HG03571 (cell line): ENCODE results near the gene SF3B1.
"Not testable (repeated sequence)": the region's sequence is repeated elsewhere in the genome, so short reads cannot be mapped to it uniquely, and the experiment has no call there.

ENCODE experiments used
- ATAC-seq: cut with Tn5 transposase; IDR thresholded peaks from one replicate; pipeline ENCODE4 v1.9.1; 2021; ENCODE audit not compliant: unreplicated experiment

Gene SF3B1

DNA sequence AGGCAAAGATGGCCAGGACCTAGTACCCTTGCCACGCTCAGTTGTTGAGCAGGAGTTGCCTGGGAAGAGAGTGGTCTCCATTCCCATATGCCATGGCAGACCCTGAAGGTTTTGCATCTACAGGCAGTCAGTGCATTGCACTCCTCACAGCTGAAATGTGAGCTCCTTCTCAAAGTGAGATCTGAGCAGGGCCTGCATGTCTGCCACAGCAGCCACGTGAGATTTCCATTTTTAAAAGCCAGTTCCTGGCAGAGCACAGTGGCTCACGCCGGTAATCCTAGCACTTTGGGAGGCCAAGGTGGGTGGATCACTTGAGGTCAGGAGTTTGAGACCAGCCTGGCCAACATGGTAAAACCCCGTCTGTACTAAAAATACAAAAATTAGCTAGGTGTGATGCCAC is 90.9 kb downstream of the SF3B1 start:
- not testable (repeated sequence) for ATAC-seq

DNA sequence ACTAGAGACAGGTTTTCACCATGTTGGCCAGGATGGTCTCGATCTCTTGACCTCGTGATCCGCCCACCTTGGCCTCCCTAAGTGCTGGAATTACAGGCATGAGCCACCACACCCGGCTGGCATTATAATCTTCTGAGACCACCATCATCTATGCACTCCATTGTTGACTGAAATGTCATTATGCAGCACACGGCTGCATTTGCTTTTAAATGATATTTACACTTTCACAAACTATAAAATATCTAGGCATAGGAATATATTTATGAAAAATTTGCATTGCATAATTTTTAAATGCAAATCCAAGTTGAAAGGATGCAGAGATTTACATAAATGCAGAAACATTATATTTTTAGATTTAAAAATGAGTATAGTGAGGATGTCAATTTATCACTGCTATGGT is 94.2 kb downstream of the SF3B1 start:
- ATAC-seq = no peak
